ENCODE results near the gene AP3S2.

AP3S2 gene

DNA sequence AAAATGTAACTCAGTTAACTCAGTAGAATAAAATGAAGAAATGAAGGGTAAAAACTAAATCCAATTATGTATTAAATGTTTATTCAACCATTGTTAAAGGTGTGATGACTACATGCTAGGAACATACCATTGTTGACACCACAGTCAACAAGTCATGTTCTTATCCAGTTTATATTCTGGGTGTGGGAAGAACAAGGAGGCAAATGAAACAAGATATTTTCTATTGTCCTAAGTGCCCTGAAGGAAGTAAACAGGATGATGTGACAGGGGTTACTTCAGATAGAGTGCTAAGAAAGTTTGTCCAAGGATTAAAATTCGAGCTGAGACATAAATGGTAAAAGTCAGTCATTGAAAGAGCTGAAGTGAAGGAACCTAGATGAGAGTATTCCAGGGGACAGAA, 13.1 kb downstream of the AP3S2 start:
- no peak for TF ChIP-seq EZH2phosphoT487 (IDR thresholded peaks at IDR 0.05; ENCODE audit: borderline replicate concordance)
- TF ChIP-seq, protein P1, sequence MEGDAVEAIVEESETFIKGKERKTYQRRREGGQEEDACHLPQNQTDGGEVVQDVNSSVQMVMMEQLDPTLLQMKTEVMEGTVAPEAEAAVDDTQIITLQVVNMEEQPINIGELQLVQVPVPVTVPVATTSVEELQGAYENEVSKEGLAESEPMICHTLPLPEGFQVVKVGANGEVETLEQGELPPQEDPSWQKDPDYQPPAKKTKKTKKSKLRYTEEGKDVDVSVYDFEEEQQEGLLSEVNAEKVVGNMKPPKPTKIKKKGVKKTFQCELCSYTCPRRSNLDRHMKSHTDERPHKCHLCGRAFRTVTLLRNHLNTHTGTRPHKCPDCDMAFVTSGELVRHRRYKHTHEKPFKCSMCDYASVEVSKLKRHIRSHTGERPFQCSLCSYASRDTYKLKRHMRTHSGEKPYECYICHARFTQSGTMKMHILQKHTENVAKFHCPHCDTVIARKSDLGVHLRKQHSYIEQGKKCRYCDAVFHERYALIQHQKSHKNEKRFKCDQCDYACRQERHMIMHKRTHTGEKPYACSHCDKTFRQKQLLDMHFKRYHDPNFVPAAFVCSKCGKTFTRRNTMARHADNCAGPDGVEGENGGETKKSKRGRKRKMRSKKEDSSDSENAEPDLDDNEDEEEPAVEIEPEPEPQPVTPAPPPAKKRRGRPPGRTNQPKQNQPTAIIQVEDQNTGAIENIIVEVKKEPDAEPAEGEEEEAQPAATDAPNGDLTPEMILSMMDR (conservative IDR thresholded peaks at IDR 0.05; ENCODE audit: low read length) = no peak
- Histone ChIP-seq H2AFZ (ENCODE audit: low read length) (no peak overlapping the region), H3K9me2 (replicated peaks; ENCODE audit: low read depth, low read length) (no peaks in the 10 kb centered on the region), H4K20me1 (ENCODE audit: insufficient read depth, low read length, poor library complexity, severe bottlenecking) (no peaks in the 10 kb centered on the region), H3K36me3 (ENCODE audit: insufficient read depth, low read length) (peaks cover 9% of the 10 kb centered on the region; the same call in 1 of the 2 replicates), H3K9me3 (ENCODE audit: insufficient read depth, low read depth, low read length) (no peaks in the 10 kb centered on the region), H3K4me1 (ENCODE audit: insufficient read depth, low read length, poor library complexity, severe bottlenecking) (no peaks in the 10 kb centered on the region), H3K4me3 (ENCODE audit: low read length, poor library complexity, severe bottlenecking) (no peak overlapping the region), H3K79me2 (ENCODE audit: insufficient read depth, low read length) (no peaks in the 10 kb centered on the region), H3K27me3 (ENCODE audit: insufficient read depth, low read length, poor library complexity, severe bottlenecking) (no peaks in the 10 kb centered on the region), H3K4me2 (ENCODE audit: low read depth, low read length, poor library complexity, severe bottlenecking) (no peak overlapping the region), H3K9ac (ENCODE audit: low read depth, low read length, poor library complexity, severe bottlenecking) (no peak overlapping the region), H3F3A (ENCODE audit: low read depth) (no peaks in the 10 kb centered on the region; the same call in 1 of the 2 replicates)

DNA sequence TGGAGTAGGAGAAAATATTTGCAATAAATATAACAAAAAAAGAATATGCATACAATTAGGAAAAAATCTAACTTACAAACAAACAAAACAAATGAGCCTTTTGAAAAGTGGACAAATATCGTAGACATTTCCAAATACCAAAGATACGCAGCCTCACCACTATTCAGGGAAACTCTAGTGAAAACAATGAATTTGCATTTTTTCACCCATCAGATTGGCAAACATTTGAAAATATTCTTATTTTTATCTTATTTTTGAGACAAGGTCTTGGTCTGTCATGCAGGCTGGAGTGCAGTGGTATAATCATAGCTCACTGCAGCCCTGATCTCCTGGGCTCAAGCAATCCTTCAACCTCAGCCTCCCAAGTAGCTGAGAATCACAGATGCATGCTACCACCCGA, 15.5 kb downstream of the AP3S2 start:
- H3K9me3 ChIP-seq (ENCODE audit: insufficient read depth, low read depth, low read length) = no peaks in the 10 kb centered on the region
- H2AFZ ChIP-seq (ENCODE audit: low read length) = no peak overlapping the region
- no peaks in the 10 kb centered on the region for H3K9me2 ChIP-seq (replicated peaks; ENCODE audit: low read depth, low read length)
- no peak overlapping the region for H3K4me3 ChIP-seq (ENCODE audit: low read length, poor library complexity, severe bottlenecking)
- no peak overlapping the region for H3K4me2 ChIP-seq (ENCODE audit: low read depth, low read length, poor library complexity, severe bottlenecking)
- H3K36me3 ChIP-seq (ENCODE audit: insufficient read depth, low read length) = peaks cover 4% of the 10 kb centered on the region; the same call in 1 of the 2 replicates
- no peaks in the 10 kb centered on the region for H3K4me1 ChIP-seq (ENCODE audit: insufficient read depth, low read length, poor library complexity, severe bottlenecking)
- no peaks in the 10 kb centered on the region for H4K20me1 ChIP-seq (ENCODE audit: insufficient read depth, low read length, poor library complexity, severe bottlenecking)
- no peaks in the 10 kb centered on the region for H3F3A ChIP-seq (ENCODE audit: low read depth)
- H3K9ac ChIP-seq (ENCODE audit: low read depth, low read length, poor library complexity, severe bottlenecking) = no peak overlapping the region
- H3K27me3 ChIP-seq (ENCODE audit: insufficient read depth, low read length, poor library complexity, severe bottlenecking) = no peaks in the 10 kb centered on the region
- H3K79me2 ChIP-seq (ENCODE audit: insufficient read depth, low read length) = no peaks in the 10 kb centered on the region
- no peak for TF ChIP-seq EZH2phosphoT487 (IDR thresholded peaks at IDR 0.05; ENCODE audit: borderline replicate concordance)
- TF ChIP-seq, protein P1 (conservative IDR thresholded peaks at IDR 0.05; ENCODE audit: low read length) = no peak

DNA sequence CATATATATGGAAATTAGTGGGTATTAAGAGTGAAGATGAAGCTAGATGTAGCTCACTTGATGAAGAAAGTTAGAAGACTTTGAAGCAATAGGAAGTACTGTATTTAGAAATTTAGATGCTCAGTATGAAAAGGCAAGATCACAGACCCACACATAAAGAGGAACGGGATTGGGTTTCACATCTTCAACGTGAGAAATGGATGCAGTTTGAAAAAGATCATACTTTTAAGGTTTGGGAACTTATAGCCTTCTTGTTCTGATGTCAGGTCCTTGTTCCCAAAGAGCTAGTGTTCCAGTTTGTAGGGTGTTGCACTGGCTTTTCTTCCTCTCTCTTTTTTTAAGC, 16.7 kb downstream of the AP3S2 start:
- no peaks in the 10 kb centered on the region for H3K4me1 ChIP-seq (ENCODE audit: insufficient read depth, low read length, poor library complexity, severe bottlenecking)
- H3F3A ChIP-seq (ENCODE audit: low read depth) = no peaks in the 10 kb centered on the region
- H3K79me2 ChIP-seq (ENCODE audit: insufficient read depth, low read length) = no peaks in the 10 kb centered on the region
- no peak overlapping the region for H3K4me2 ChIP-seq (ENCODE audit: low read depth, low read length, poor library complexity, severe bottlenecking)
- H3K9ac ChIP-seq (ENCODE audit: low read depth, low read length, poor library complexity, severe bottlenecking) = no peak overlapping the region
- H3K36me3 ChIP-seq (ENCODE audit: insufficient read depth, low read length) = peaks cover 4% of the 10 kb centered on the region; the same call in 1 of the 2 replicates
- no peaks in the 10 kb centered on the region for H3K27me3 ChIP-seq (ENCODE audit: insufficient read depth, low read length, poor library complexity, severe bottlenecking)
- H2AFZ ChIP-seq (ENCODE audit: low read length) = no peak overlapping the region
- no peaks in the 10 kb centered on the region for H3K9me3 ChIP-seq (ENCODE audit: insufficient read depth, low read depth, low read length)
- H3K9me2 ChIP-seq (replicated peaks; ENCODE audit: low read depth, low read length) = no peaks in the 10 kb centered on the region
- H4K20me1 ChIP-seq (ENCODE audit: insufficient read depth, low read length, poor library complexity, severe bottlenecking) = no peaks in the 10 kb centered on the region
- TF ChIP-seq, protein P1 (conservative IDR thresholded peaks at IDR 0.05; ENCODE audit: low read length) = no peak
- no peak for TF ChIP-seq EZH2phosphoT487 (IDR thresholded peaks at IDR 0.05; ENCODE audit: borderline replicate concordance)
- H3K4me3 ChIP-seq (ENCODE audit: low read length, poor library complexity, severe bottlenecking) = no peak overlapping the region

Data from Loucy (cell line).